CD14-positive monocyte (primary cell): ENCODE measurements around the gene ACSF3. TPM values are rescaled to one million over a fixed set of nuclear protein-coding genes. Genes with fewer than 3 reads are reported as not detected.

Experiments
- DNase-seq, 3 donors: peaks; one replicate each; pipeline ENCODE4 v3.0.0-alpha.2; 2011 to 2022
- H2AFZ ChIP-seq: 2 replicates; pipeline ENCODE4 v1.6.0; 2012; ENCODE audit warnings: mild to moderate bottlenecking, low read depth, low read length, inconsistent platforms; ENCODE audit not compliant: insufficient read depth, poor library complexity, severe bottlenecking
- H3K27ac ChIP-seq, 2 donors: 1 replicate in 1 of 2; 2 replicates in 1 of 2; pipeline ENCODE4 v1.5.1; 2012 to 2013; ENCODE audit warnings: low read length in 2 of 2, control low read depth in 1 of 2, inconsistent platforms in 1 of 2, low read depth in 1 of 2, mild to moderate bottlenecking in 1 of 2
- H3K27me3 ChIP-seq, 2 donors: one replicate each; pipeline versions ENCODE4 v1.6.0 to v1.6.1; 2011 to 2013; ENCODE audit warnings: low read length in 2 of 2; ENCODE audit not compliant: control insufficient read depth in 2 of 2, insufficient read depth in 2 of 2
- H3K36me3 ChIP-seq, 2 donors: replicated peaks in 1 of 2; 1 replicate in 1 of 2; 2 replicates in 1 of 2; pipeline versions ENCODE4 v1.5.1 to v1.6.1; 2012 to 2013; ENCODE audit warnings: low read length in 2 of 2, control low read depth in 1 of 2, inconsistent platforms in 1 of 2, mild to moderate bottlenecking in 1 of 2; ENCODE audit not compliant: insufficient read depth in 2 of 2, control insufficient read depth in 1 of 2
- H3K4me1 ChIP-seq, 2 donors: 1 replicate in 1 of 2; 2 replicates in 1 of 2; pipeline versions ENCODE4 v1.5.1 to v1.6.1; 2012 to 2013; ENCODE audit warnings: low read length in 2 of 2, control low read depth in 1 of 2, inconsistent platforms in 1 of 2, mild to moderate bottlenecking in 1 of 2, moderate library complexity in 1 of 2; ENCODE audit not compliant: insufficient read depth in 2 of 2, control insufficient read depth in 1 of 2
- H3K4me2 ChIP-seq: replicated peaks from 2 replicates; pipeline ENCODE3; 2012; ENCODE audit warnings: low read length, moderate library complexity, mild to moderate bottlenecking; ENCODE audit not compliant: poor library complexity, severe bottlenecking; ENCODE audit errors: extremely low read depth
- H3K4me3 ChIP-seq, 3 experiments: fragments of 200-600 bp in 1 of 3; sonication (generic) in 1 of 3; replicated peaks in 1 of 3; 1 replicate in 2 of 3; 2 replicates in 1 of 3; pipeline ENCODE4 v1.5.1; 2011 to 2013; ENCODE audit warnings: low read length in 3 of 3, mild to moderate bottlenecking in 3 of 3, control low read depth in 2 of 3, low read depth in 2 of 3, inconsistent platforms in 1 of 3, moderate library complexity in 1 of 3
- H3K79me2 ChIP-seq: 2 replicates; pipeline ENCODE4 v1.6.0; 2012; ENCODE audit warnings: mild to moderate bottlenecking, control low read depth, inconsistent platforms, low read length, moderate library complexity; ENCODE audit not compliant: insufficient read depth
- H3K9ac ChIP-seq: 2 replicates; pipeline ENCODE4 v1.6.0; 2017; ENCODE audit warnings: low read length, mild to moderate bottlenecking; ENCODE audit not compliant: insufficient read depth, poor library complexity, severe bottlenecking
- H3K9me3 ChIP-seq, 2 donors: replicated peaks in 1 of 2; 1 replicate in 1 of 2; 2 replicates in 1 of 2; pipeline versions ENCODE4 v1.5.1 to v1.6.1; 2012 to 2013; ENCODE audit warnings: low read length in 2 of 2, control low read depth in 1 of 2; ENCODE audit not compliant: control insufficient read depth in 1 of 2, insufficient read depth in 1 of 2
- H4K20me1 ChIP-seq: 2 replicates; pipeline ENCODE4 v1.6.0; 2012; ENCODE audit warnings: mild to moderate bottlenecking, low read length, control low read depth, moderate library complexity; ENCODE audit not compliant: insufficient read depth
- H3K27ac Mint-ChIP-seq, 7 donors: one replicate each; pipeline ENCODE4 v1.8.0; 2020; ENCODE audit warnings: mild to moderate bottlenecking in 7 of 7, mixed read lengths in 7 of 7, moderate library complexity in 6 of 7, inconsistent platforms in 2 of 7
- H3K27me3 Mint-ChIP-seq, 3 donors: one replicate each; pipeline ENCODE4 v1.8.0; 2021 to 2022; ENCODE audit warnings: low read depth in 3 of 3, mild to moderate bottlenecking in 3 of 3, mixed read lengths in 3 of 3, moderate library complexity in 3 of 3, inconsistent platforms in 1 of 3
- H3K36me3 Mint-ChIP-seq, 2 donors: one replicate each; pipeline ENCODE4 v1.8.0; 2020; ENCODE audit warnings: mixed read lengths in 2 of 2, inconsistent platforms in 1 of 2, mild to moderate bottlenecking in 1 of 2
- H3K4me1 Mint-ChIP-seq: one replicate; pipeline ENCODE4 v1.8.0; 2020; ENCODE audit warnings: mild to moderate bottlenecking, mixed read lengths
- H3K4me3 Mint-ChIP-seq, 2 donors: one replicate each; pipeline ENCODE4 v1.8.0; 2020; ENCODE audit warnings: mild to moderate bottlenecking in 2 of 2, mixed read lengths in 2 of 2, moderate library complexity in 1 of 2
- H3K9me3 Mint-ChIP-seq, 7 donors: one replicate each; pipeline ENCODE4 v1.8.0; 2020 to 2022; ENCODE audit warnings: mixed read lengths in 7 of 7, mild to moderate bottlenecking in 6 of 7, moderate library complexity in 6 of 7, inconsistent platforms in 2 of 7
- WGBS: methylation state at CpG from one replicate; pipeline ENCODE4 v1.1.5; 2013; ENCODE audit warnings: missing lambda C conversion rate; ENCODE audit not compliant: insufficient coverage; 5-methylcytosine and 5-hydroxymethylcytosine counted together
- intact Hi-C, 2 donors: fragments of 100-400 bp; cut with micrococcal nuclease; formaldehyde crosslinking; loops; one replicate each; pipeline versions ENCODE4 v1.15.0 to v1.15.1; 2023
- polyA plus RNA-seq, 3 donors: library from polyadenylated mRNA; depleted of rRNA in 1 of 3; unstranded in 2 of 3; stranded (reverse) in 1 of 3; fragments of 300-500 nt in 2 of 3; fragments of >200 nt in 1 of 3; fragmentation: Illumina TruSeq in 2 of 3; gene quantifications; 1 replicate in 2 of 3; 2 replicates in 1 of 3; pipeline ENCODE4 v1.2.3, GENCODE V29; 2012 to 2021
- TF ChIP-seq, protein P1 (sequence below): fragments of 200-600 bp; IDR thresholded peaks from one replicate; pipeline ENCODE4 v1.8.0; 2022; ENCODE audit warnings: antibody characterized with exemption, mild to moderate bottlenecking

ACSF3 gene
- polyA plus RNA-seq, 3 donors: 23.5 to 26.7 (median 26.4) TPM

DNA sequence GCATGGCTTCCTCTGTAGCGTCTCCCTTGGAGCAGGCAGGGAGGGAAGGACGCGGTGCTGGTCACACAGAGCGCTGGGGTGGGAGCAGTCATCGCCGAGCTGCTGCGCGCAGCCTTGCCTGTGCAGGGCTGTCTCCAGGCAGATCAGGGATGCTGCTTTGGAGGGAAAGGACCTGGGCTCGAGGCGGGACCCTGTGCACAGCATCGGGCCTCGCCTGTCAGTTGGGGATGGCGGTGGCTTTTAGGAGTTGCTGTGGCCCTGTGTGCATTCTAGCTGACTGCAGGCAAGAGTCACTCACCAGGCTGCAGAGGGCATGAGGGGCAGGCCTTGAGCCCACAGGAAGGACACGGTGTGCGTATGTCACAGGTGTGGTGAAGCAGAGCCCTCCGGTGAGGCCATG is 10.1 kb downstream of the ACSF3 start:
- Histone ChIP-seq H3K36me3 (peaks cover 66 to 91% of the 10 kb centered on the region in 2 donors), H3K4me1 (peaks cover 7 to 21% of the 10 kb centered on the region in 2 donors), H3K4me2 (no peak overlapping the region), H3K9me3 (no peaks in the 10 kb centered on the region), H3K79me2 (peaks cover 13% of the 10 kb centered on the region), H4K20me1 (peaks cover 66% of the 10 kb centered on the region), H3K9ac (no peak overlapping the region), H3K27me3 (no peaks in the 10 kb centered on the region), H2AFZ (no peak overlapping the region), H3K27ac (no peak overlapping the region), H3K4me3 (no peak overlapping the region)
- 92% methylated on average over 15 of the region's 16 CpGs for WGBS
- TF ChIP-seq, protein P1, sequence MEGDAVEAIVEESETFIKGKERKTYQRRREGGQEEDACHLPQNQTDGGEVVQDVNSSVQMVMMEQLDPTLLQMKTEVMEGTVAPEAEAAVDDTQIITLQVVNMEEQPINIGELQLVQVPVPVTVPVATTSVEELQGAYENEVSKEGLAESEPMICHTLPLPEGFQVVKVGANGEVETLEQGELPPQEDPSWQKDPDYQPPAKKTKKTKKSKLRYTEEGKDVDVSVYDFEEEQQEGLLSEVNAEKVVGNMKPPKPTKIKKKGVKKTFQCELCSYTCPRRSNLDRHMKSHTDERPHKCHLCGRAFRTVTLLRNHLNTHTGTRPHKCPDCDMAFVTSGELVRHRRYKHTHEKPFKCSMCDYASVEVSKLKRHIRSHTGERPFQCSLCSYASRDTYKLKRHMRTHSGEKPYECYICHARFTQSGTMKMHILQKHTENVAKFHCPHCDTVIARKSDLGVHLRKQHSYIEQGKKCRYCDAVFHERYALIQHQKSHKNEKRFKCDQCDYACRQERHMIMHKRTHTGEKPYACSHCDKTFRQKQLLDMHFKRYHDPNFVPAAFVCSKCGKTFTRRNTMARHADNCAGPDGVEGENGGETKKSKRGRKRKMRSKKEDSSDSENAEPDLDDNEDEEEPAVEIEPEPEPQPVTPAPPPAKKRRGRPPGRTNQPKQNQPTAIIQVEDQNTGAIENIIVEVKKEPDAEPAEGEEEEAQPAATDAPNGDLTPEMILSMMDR: no peak
- Mint-ChIP-seq H3K27ac (no peak overlapping the region), H3K4me1 (peaks cover 22% of the 10 kb centered on the region), H3K9me3 (peaks cover 0 to 10% (median 4%) of the 10 kb centered on the region in 7 donors), H3K4me3 (no peak overlapping the region), H3K27me3 (peaks cover 0 to 1% (median under 1%) of the 10 kb centered on the region in 3 donors), H3K36me3 (peaks cover 81 to 93% of the 10 kb centered on the region in 2 donors)
- no peak for DNase-seq
- intact Hi-C loops: loop anchor here in 1 of 2 donors (10.0 kb wide), 1 partner anchor 91 kb away; no protein-coding TSS in a partner anchor

DNA sequence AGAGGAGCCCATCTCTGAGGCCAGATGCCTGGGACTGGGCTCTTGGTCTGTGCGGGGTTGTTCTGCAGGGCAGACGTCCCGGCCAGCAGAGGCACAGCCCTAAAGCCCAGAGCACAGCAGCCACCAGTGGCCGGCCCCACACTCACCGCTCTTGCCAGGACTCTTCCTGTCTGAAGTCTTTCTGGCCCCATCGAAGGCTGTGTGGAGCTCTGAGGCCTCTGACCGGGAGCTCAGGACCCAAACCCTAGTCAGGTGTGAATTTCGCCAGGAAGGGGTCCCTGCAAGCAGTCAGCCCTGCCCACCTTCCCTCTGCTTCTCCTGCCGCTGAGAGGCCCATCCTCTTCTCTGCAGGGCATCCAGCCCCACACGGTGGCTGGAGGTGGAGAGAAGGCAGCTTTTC is 10.7 kb downstream of the ACSF3 start:
- peaks cover 0 to 2% (median 1%) of the 10 kb centered on the region in 3 donors for H3K27me3 Mint-ChIP-seq
- H3K4me2 ChIP-seq: no peak overlapping the region
- no peak overlapping the region for H3K4me3 Mint-ChIP-seq
- peak overlapping the region in 1 of 7 donors; percentile 10 for H3K27ac Mint-ChIP-seq
- no peaks in the 10 kb centered on the region for H3K27me3 ChIP-seq
- no peaks in the 10 kb centered on the region for H3K9me3 ChIP-seq
- WGBS: 96% methylated on average over 7 of the region's 10 CpGs
- H3K9ac ChIP-seq: no peak overlapping the region
- H3K36me3 Mint-ChIP-seq: peaks cover 80 to 88% of the 10 kb centered on the region in 2 donors
- H4K20me1 ChIP-seq: peaks cover 60% of the 10 kb centered on the region
- intact Hi-C loops: loop anchor here in 1 of 2 donors (10.0 kb wide), 1 partner anchor 90 kb away; no protein-coding TSS in a partner anchor
- peaks cover 7 to 16% of the 10 kb centered on the region in 2 donors for H3K4me1 ChIP-seq
- peaks cover 66 to 90% of the 10 kb centered on the region in 2 donors for H3K36me3 ChIP-seq
- DNase-seq: no peak
- TF ChIP-seq, protein P1: no peak
- H3K9me3 Mint-ChIP-seq: peaks cover 0 to 10% (median 4%) of the 10 kb centered on the region in 7 donors
- peaks cover 7% of the 10 kb centered on the region for H3K79me2 ChIP-seq
- no peak overlapping the region for H3K4me3 ChIP-seq
- H3K27ac ChIP-seq: no peak overlapping the region
- no peak overlapping the region for H2AFZ ChIP-seq
- peaks cover 18% of the 10 kb centered on the region for H3K4me1 Mint-ChIP-seq
